K562 (cell line): ENCODE measurements around the gene ANKRD60.

Experiments used
- ELK1 ChIP-seq: sonication (generic); formaldehyde crosslinking; IDR thresholded peaks from 2 replicates; pipeline ENCODE4 v1.8.1; 2022; ENCODE audit warnings: missing genetic modification reagents
- EP300 ChIP-seq: IDR thresholded peaks from 2 replicates; pipeline ENCODE4 v1.6.1; 2012; ENCODE audit warnings: low read length, improper control_type of control experiment
- EZH2 ChIP-seq: IDR thresholded peaks from 2 replicates; pipeline ENCODE4 v1.6.1; 2012; ENCODE audit warnings: low read depth, mild to moderate bottlenecking, inconsistent platforms, low read length, borderline replicate concordance
- MAZ ChIP-seq, 2 experiments: fragments of 450-650 bp in 1 of 2; sonication (generic) in 1 of 2; formaldehyde crosslinking; IDR thresholded peaks in 1 of 2; conservative IDR thresholded peaks in 1 of 2; 2 replicates each; pipeline versions ENCODE4 v1.4.0 to v1.5.0; 2020; ENCODE audit warnings: mild to moderate bottlenecking in 1 of 2, missing genetic modification reagents in 1 of 2
- MEF2A ChIP-seq: IDR thresholded peaks from 2 replicates; pipeline ENCODE4 v1.6.1; 2011; ENCODE audit warnings: low read depth, mild to moderate bottlenecking, low read length, moderate library complexity; ENCODE audit not compliant: control insufficient read depth
- NRF1 ChIP-seq, 2 experiments: fragments of 450-650 bp; IDR thresholded peaks in 1 of 2; conservative IDR thresholded peaks in 1 of 2; 2 replicates each; pipeline ENCODE4 v1.6.1; 2014; ENCODE audit warnings: mild to moderate bottlenecking in 2 of 2
- PKNOX1 ChIP-seq: fragments of 450-650 bp; IDR thresholded peaks from 2 replicates; pipeline ENCODE4 v1.6.1; 2016
- POLR2A ChIP-seq: fragments of 450-650 bp; conservative IDR thresholded peaks from 2 replicates; pipeline ENCODE4 v1.6.1; 2016
- SMC3 ChIP-seq: conservative IDR thresholded peaks from 2 replicates; pipeline ENCODE4 v1.6.1; 2011; ENCODE audit warnings: low read depth, low read length, improper control_type of control experiment; ENCODE audit not compliant: insufficient read depth
- TRIM24 ChIP-seq, 2 experiments: fragments of 450-650 bp; IDR thresholded peaks; 2 replicates each; pipeline ENCODE4 v1.6.1; 2016
- ZNF146 ChIP-seq: IDR thresholded peaks from one replicate; pipeline ENCODE4 v1.6.1; 2018; ENCODE audit warnings: missing compliant biosample characterization; ENCODE audit not compliant: unreplicated experiment
- ZNF274 ChIP-seq: IDR thresholded peaks from 2 replicates; pipeline ENCODE4 v1.6.1; 2011; ENCODE audit warnings: low read depth, mild to moderate bottlenecking, low read length, moderate library complexity, borderline replicate concordance
- TF ChIP-seq, protein P1 (sequence below), 3 experiments: IDR thresholded peaks in 2 of 3; conservative IDR thresholded peaks in 1 of 3; 2 replicates each; pipeline ENCODE4 v1.5.1; 2011 to 2012; ENCODE audit warnings: low read length in 3 of 3, mild to moderate bottlenecking in 3 of 3, control low read depth in 2 of 3, improper control_type of control experiment in 1 of 3, inconsistent platforms in 1 of 3, low read depth in 1 of 3, mixed read lengths in 1 of 3, moderate library complexity in 1 of 3; ENCODE audit not compliant: insufficient read depth in 2 of 3

- TF ChIP-seq PKNOX1 = 0 out of 2 replicates have a peak, but pooled peaks have one; percentile 8
- no peak for TF ChIP-seq TRIM24 (IDR thresholded peaks at IDR 0.05)
- no peak for TF ChIP-seq EZH2
- TF ChIP-seq ZNF146 (CRISPR knock-in tag) = no peak
- TF ChIP-seq MAZ (CRISPR knock-in tag; conservative IDR thresholded peaks at IDR 0.05 in 1 of 2, IDR thresholded peaks at IDR 0.05 in 1 of 2) = no peak
- TF ChIP-seq, protein P1, sequence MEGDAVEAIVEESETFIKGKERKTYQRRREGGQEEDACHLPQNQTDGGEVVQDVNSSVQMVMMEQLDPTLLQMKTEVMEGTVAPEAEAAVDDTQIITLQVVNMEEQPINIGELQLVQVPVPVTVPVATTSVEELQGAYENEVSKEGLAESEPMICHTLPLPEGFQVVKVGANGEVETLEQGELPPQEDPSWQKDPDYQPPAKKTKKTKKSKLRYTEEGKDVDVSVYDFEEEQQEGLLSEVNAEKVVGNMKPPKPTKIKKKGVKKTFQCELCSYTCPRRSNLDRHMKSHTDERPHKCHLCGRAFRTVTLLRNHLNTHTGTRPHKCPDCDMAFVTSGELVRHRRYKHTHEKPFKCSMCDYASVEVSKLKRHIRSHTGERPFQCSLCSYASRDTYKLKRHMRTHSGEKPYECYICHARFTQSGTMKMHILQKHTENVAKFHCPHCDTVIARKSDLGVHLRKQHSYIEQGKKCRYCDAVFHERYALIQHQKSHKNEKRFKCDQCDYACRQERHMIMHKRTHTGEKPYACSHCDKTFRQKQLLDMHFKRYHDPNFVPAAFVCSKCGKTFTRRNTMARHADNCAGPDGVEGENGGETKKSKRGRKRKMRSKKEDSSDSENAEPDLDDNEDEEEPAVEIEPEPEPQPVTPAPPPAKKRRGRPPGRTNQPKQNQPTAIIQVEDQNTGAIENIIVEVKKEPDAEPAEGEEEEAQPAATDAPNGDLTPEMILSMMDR (IDR thresholded peaks at IDR 0.05 in 2 of 3, conservative IDR thresholded peaks at IDR 0.05 in 1 of 3; ENCODE audit: insufficient read depth in 2 of 3, low read depth in 1 of 3, low read length in 3 of 3) = no peak
- TF ChIP-seq SMC3 = no peak
- TF ChIP-seq MEF2A = no peak
- TF ChIP-seq ZNF274 = no peak
- TF ChIP-seq POLR2A = no peak
- no peak for TF ChIP-seq EP300
- no peak for TF ChIP-seq ELK1 (CRISPR knock-in tag)
- TF ChIP-seq NRF1 (conservative IDR thresholded peaks at IDR 0.05 in 1 of 2, IDR thresholded peaks at IDR 0.05 in 1 of 2) = no peak
Observed at GRCh38 chr20:58219342-58219700, 9.1 kb downstream of the ANKRD60 start.
